Measurements from ENCODE around the gene CHCHD3. TPM values are rescaled to one million over a fixed set of nuclear protein-coding genes. Genes with fewer than 3 reads are reported as not detected.

Gene CHCHD3
- total RNA-seq, 1 donor from 2014 or later = 38.5 TPM

GRCh38 chr7:132805766-132806165 lies 276.1 kb downstream of the CHCHD3 start:
- no peak for TF ChIP-seq CTCF (IDR thresholded peaks at IDR 0.05)
- Histone ChIP-seq H3K36me3 (no peaks in the 10 kb centered on the region), H3K27ac (no peak overlapping the region), H3K9me3 (no peaks in the 10 kb centered on the region), H3K4me3 (no peak overlapping the region), H3K27me3 (ENCODE audit: low read depth) (no peaks in the 10 kb centered on the region), H3K4me1 (no peaks in the 10 kb centered on the region)
- ATAC-seq (no peak), DNase-seq (no peak)
- intact Hi-C loops (cut with DNase I) = no loop called here

GRCh38 chr7:132804849-132805485 lies 276.9 kb downstream of the CHCHD3 start:
- no peaks in the 10 kb centered on the region for H3K4me1 ChIP-seq
- DNase-seq = no peak
- H3K27ac ChIP-seq = no peak overlapping the region
- ATAC-seq = no peak
- TF ChIP-seq CTCF (IDR thresholded peaks at IDR 0.05) = no peak
- intact Hi-C loops (cut with DNase I) = no loop called here
- no peaks in the 10 kb centered on the region for H3K9me3 ChIP-seq
- H3K27me3 ChIP-seq (ENCODE audit: low read depth) = no peaks in the 10 kb centered on the region
- H3K4me3 ChIP-seq = no peak overlapping the region
- no peaks in the 10 kb centered on the region for H3K36me3 ChIP-seq

GRCh38 chr7:132800522-132800921 lies 281.4 kb downstream of the CHCHD3 start:
- TF ChIP-seq CTCF (IDR thresholded peaks at IDR 0.05) = no peak
- no peaks in the 10 kb centered on the region for H3K9me3 ChIP-seq
- ATAC-seq (no peak), DNase-seq (no peak)
- H3K27me3 ChIP-seq (ENCODE audit: low read depth) = no peaks in the 10 kb centered on the region
- H3K4me3 ChIP-seq = no peak overlapping the region
- H3K27ac ChIP-seq = no peak overlapping the region
- H3K36me3 ChIP-seq = no peaks in the 10 kb centered on the region
- intact Hi-C loops (cut with DNase I) = no loop called here
- H3K4me1 ChIP-seq = no peaks in the 10 kb centered on the region

GRCh38 chr7:132799081-132799413 lies 282.8 kb downstream of the CHCHD3 start:
- H3K27ac ChIP-seq = no peak overlapping the region
- ATAC-seq (no peak), DNase-seq (no peak)
- intact Hi-C loops (cut with DNase I) = no loop called here
- H3K27me3 ChIP-seq (ENCODE audit: low read depth) = no peaks in the 10 kb centered on the region
- TF ChIP-seq CTCF (IDR thresholded peaks at IDR 0.05) = no peak
- peaks cover 9% of the 10 kb centered on the region for H3K36me3 ChIP-seq
- H3K4me1 ChIP-seq = no peaks in the 10 kb centered on the region
- no peaks in the 10 kb centered on the region for H3K9me3 ChIP-seq
- H3K4me3 ChIP-seq = no peak overlapping the region

GRCh38 chr7:132797152-132797551 lies 284.7 kb downstream of the CHCHD3 start:
- H3K4me3 ChIP-seq = no peak overlapping the region
- peaks cover 9% of the 10 kb centered on the region for H3K36me3 ChIP-seq
- no peaks in the 10 kb centered on the region for H3K4me1 ChIP-seq
- intact Hi-C loops (cut with DNase I) = no loop called here
- no peak for ATAC-seq
- H3K27ac ChIP-seq = no peak overlapping the region
- no peaks in the 10 kb centered on the region for H3K9me3 ChIP-seq
- DNase-seq = no peak
- H3K27me3 ChIP-seq (ENCODE audit: low read depth) = no peaks in the 10 kb centered on the region
- TF ChIP-seq CTCF (IDR thresholded peaks at IDR 0.05) = no peak

GRCh38 chr7:132793474-132793873 lies 288.4 kb downstream of the CHCHD3 start:
- H3K9me3 ChIP-seq = no peaks in the 10 kb centered on the region
- TF ChIP-seq CTCF (IDR thresholded peaks at IDR 0.05) = no peak
- H3K27me3 ChIP-seq (ENCODE audit: low read depth) = no peaks in the 10 kb centered on the region
- H3K27ac ChIP-seq = no peak overlapping the region
- intact Hi-C loops (cut with DNase I) = no loop called here
- H3K36me3 ChIP-seq = peaks cover 9% of the 10 kb centered on the region
- ATAC-seq (no peak), DNase-seq (no peak)
- H3K4me1 ChIP-seq = no peaks in the 10 kb centered on the region
- no peak overlapping the region for H3K4me3 ChIP-seq

Data from lower lobe of right lung (tissue), 2 donors.